HEK293 (cell line): ENCODE data around the gene C11orf91.

Source experiments
- MYNN ChIP-seq: fragments of 450-650 bp; formaldehyde crosslinking; IDR thresholded peaks from 2 replicates; pipeline ENCODE4 v1.5.1; 2016; ENCODE audit warnings: missing biosample characterization, missing genetic modification characterization, borderline replicate concordance
- PRDM1 ChIP-seq: fragments of 450-650 bp; formaldehyde crosslinking; IDR thresholded peaks from 2 replicates; pipeline ENCODE4; 2016; ENCODE audit warnings: missing biosample characterization, missing genetic modification characterization
- PRDM6 ChIP-seq: fragments of 450-650 bp; formaldehyde crosslinking; IDR thresholded peaks from 2 replicates; pipeline ENCODE4 v1.5.1; 2017; ENCODE audit warnings: missing biosample characterization, missing genetic modification characterization
- ZFHX2 ChIP-seq: fragments of 450-650 bp; formaldehyde crosslinking; conservative IDR thresholded peaks from 2 replicates; pipeline ENCODE4 v1.5.1; 2016; ENCODE audit warnings: missing biosample characterization, missing genetic modification characterization
- ZNF23 ChIP-seq: fragments of 450-650 bp; formaldehyde crosslinking; IDR thresholded peaks from 2 replicates; pipeline ENCODE4 v1.5.1; 2016; ENCODE audit warnings: missing biosample characterization, missing genetic modification characterization, borderline replicate concordance
- ZNF248 ChIP-seq: fragments of 450-650 bp; formaldehyde crosslinking; IDR thresholded peaks from 2 replicates; pipeline ENCODE4 v1.5.1; 2017; ENCODE audit warnings: missing biosample characterization, missing genetic modification characterization
- ZNF530 ChIP-seq: fragments of 450-650 bp; formaldehyde crosslinking; IDR thresholded peaks from 2 replicates; pipeline ENCODE4 v1.5.1; 2016; ENCODE audit warnings: low read depth, missing biosample characterization, missing genetic modification characterization
- ZNF549 ChIP-seq: fragments of 450-650 bp; IDR thresholded peaks from 2 replicates; pipeline ENCODE4 v1.5.1; 2018; ENCODE audit warnings: missing biosample characterization, missing genetic modification characterization, mild to moderate bottlenecking, inconsistent platforms, moderate library complexity
- TF ChIP-seq, protein P1 (sequence below): fragments of 450-650 bp; formaldehyde crosslinking; IDR thresholded peaks from 2 replicates; pipeline ENCODE4 v1.5.1; 2016; ENCODE audit warnings: missing biosample characterization, missing genetic modification characterization

- no peak for TF ChIP-seq MYNN (tag by site-specific recombination)
- no peak for TF ChIP-seq ZFHX2 (tag by site-specific recombination)
- no peak for TF ChIP-seq PRDM6
- TF ChIP-seq, protein P1, sequence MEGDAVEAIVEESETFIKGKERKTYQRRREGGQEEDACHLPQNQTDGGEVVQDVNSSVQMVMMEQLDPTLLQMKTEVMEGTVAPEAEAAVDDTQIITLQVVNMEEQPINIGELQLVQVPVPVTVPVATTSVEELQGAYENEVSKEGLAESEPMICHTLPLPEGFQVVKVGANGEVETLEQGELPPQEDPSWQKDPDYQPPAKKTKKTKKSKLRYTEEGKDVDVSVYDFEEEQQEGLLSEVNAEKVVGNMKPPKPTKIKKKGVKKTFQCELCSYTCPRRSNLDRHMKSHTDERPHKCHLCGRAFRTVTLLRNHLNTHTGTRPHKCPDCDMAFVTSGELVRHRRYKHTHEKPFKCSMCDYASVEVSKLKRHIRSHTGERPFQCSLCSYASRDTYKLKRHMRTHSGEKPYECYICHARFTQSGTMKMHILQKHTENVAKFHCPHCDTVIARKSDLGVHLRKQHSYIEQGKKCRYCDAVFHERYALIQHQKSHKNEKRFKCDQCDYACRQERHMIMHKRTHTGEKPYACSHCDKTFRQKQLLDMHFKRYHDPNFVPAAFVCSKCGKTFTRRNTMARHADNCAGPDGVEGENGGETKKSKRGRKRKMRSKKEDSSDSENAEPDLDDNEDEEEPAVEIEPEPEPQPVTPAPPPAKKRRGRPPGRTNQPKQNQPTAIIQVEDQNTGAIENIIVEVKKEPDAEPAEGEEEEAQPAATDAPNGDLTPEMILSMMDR (tag by site-specific recombination) = no peak
- TF ChIP-seq ZNF23 = no peak
- no peak for TF ChIP-seq PRDM1 (tag by site-specific recombination)
- TF ChIP-seq ZNF248 = no peak
- TF ChIP-seq ZNF530 (tag by site-specific recombination) = no peak
- TF ChIP-seq ZNF549 (tag by site-specific recombination) = no peak
Observed at GRCh38 chr11:33721426-33721825, 20.8 kb upstream of the C11orf91 start.
